Measurements from ENCODE around the gene KCNE2.
"Not testable (repeated sequence)": the region's sequence is repeated elsewhere in the genome, so short reads cannot be mapped to it uniquely, and the experiment has no call there.

Gene KCNE2

DNA sequence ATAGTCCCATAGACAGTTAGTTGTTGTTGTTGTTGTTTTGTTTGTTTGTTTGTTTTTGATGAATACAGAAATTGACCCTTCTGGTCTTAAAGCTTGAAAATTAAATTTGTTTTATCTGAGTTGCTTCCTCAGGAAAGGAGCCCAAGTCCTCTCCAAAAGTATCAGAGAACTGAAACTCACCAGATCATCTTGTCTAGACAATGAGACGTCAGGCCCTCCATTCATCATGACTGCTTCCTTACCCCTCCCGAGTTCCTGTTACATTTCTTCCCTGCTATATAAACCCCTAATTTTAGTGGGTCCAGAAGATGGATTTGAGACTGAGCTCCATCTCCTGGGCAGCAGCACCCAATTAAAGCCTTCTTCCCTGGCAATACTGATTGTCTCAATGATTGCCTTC, 42.9 kb downstream of the KCNE2 start:
- not testable (repeated sequence) for DNase-seq (ENCODE audit: low read depth in 2 of 2)

DNA sequence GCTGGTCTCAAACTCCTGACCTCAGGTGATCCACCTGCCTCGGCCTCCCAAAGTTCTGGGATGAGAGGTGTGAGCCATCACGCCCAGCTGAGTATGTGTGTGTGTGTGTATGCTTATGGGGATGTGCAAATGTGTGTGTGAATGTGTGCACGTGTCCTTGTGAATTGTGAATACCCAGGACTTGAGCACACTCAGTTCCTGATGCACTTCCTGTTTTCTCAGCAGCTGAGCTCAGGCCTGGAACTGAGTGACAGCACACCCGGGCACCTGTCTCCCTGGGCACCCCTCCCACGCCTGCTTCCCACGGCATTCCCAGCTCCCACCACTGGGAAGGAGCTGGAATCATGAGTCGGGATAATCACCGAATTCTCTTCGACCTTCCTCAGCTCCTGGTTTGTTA, 43.5 kb downstream of the KCNE2 start:
- DNase-seq (ENCODE audit: low read depth in 2 of 2): not testable (repeated sequence)

DNA sequence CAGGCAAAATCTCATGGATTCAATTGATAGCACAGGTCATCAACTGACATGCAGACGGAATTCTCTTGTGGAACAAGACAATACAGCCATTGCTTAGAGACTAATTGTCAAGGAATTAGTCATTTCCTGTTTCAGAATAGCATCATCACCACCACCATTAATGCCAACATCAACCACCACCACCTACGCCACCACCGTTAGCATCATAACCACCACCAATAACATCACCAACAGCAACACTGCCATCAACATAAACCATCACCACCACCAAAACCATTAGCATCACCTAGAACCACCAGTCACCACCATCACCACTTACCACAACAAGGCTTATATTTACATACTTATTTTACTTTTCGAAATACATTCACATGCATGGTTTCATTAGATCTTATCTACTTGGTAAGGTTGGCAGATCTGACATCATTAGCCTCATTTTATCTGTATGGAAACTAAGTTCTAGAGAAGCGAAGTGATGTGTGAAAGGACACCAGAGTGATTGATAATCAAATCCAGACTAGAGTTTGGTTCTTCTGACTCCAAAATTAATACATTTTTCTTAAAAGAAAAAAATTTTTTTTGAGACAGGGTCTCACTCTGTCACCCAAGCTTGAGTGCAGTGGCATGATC, 53.8 kb downstream of the KCNE2 start:
- DNase-seq (ENCODE audit: low read depth in 2 of 2): not testable (repeated sequence)
